ENCODE data around the gene RAB27A.

DNA sequence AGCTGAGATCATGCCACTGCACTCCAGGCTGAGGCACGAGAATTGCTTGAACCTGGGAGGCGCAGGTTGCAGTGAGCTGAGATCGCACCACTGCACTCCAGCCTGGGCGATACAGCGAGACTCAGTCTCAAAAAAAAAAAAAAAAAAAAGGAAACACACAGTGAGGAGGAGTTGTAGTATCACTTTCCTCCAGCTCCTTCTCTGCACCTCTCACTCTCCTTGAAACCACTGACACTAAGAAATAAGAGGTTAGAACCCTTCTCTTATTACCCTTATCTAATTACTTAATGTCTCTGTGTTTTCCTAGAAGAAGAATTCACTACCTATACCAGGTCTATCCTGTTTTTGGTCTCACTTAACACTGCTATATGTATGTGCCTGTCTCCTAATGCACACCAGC lies 31.7 kb downstream of the RAB27A start:
- TF ChIP-seq, protein P1, sequence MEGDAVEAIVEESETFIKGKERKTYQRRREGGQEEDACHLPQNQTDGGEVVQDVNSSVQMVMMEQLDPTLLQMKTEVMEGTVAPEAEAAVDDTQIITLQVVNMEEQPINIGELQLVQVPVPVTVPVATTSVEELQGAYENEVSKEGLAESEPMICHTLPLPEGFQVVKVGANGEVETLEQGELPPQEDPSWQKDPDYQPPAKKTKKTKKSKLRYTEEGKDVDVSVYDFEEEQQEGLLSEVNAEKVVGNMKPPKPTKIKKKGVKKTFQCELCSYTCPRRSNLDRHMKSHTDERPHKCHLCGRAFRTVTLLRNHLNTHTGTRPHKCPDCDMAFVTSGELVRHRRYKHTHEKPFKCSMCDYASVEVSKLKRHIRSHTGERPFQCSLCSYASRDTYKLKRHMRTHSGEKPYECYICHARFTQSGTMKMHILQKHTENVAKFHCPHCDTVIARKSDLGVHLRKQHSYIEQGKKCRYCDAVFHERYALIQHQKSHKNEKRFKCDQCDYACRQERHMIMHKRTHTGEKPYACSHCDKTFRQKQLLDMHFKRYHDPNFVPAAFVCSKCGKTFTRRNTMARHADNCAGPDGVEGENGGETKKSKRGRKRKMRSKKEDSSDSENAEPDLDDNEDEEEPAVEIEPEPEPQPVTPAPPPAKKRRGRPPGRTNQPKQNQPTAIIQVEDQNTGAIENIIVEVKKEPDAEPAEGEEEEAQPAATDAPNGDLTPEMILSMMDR (IDR thresholded peaks at IDR 0.05; ENCODE audit: insufficient read depth, low read depth, low read length), result no peak
- TF ChIP-seq EZH2 (IDR thresholded peaks at IDR 0.05; ENCODE audit: insufficient read depth, low read length), result no peak

All from astrocyte (in vitro differentiated cells and primary cell).